ENCODE data around the gene GSTM5. TPM values are rescaled to one million over a fixed set of nuclear protein-coding genes. Genes with fewer than 3 reads are reported as not detected.

GSTM5 gene
- total and polyA plus RNA-seq, 2 of the 13 experiments (the other 11 are each of a cell fraction or from before 2014, with no cell fraction given), result not detected

- TF ChIP-seq TAF1 (CRISPR knock-in tag; IDR thresholded peaks at IDR 0.05), result peak; percentile 52; the same call in 1 of the 2 replicates
- TF ChIP-seq SETDB1 (CRISPR knock-in tag; IDR thresholded peaks at IDR 0.05; ENCODE audit: borderline replicate concordance), result no peak
- peak in 1 of 2 experiments; percentile 0; a peak in 1 of 4 replicates for TF ChIP-seq ATF4 (CRISPR knock-in tag; IDR thresholded peaks at IDR 0.05)
- no peak for TF ChIP-seq NFE2L2 (IDR thresholded peaks at IDR 0.05; ENCODE audit: low read length)
- TF ChIP-seq ZNF260 (CRISPR knock-in tag; IDR thresholded peaks at IDR 0.05; ENCODE audit: borderline replicate concordance, low read depth), result no peak
- TF ChIP-seq EZH2 (conservative IDR thresholded peaks at IDR 0.05; ENCODE audit: low read depth, low read length), result no peak
- TF ChIP-seq ZNF44 (CRISPR knock-in tag; IDR thresholded peaks at IDR 0.05), result no peak
- TF ChIP-seq FOXK1 (CRISPR knock-in tag; IDR thresholded peaks at IDR 0.05; ENCODE audit: borderline replicate concordance, low read depth), result 0 out of 2 replicates have a peak, but pooled peaks have one; percentile 23
- TF ChIP-seq ZNF609 (CRISPR knock-in tag; IDR thresholded peaks at IDR 0.05; ENCODE audit: borderline replicate concordance), result no peak
- peak; percentile 81 for TF ChIP-seq ZNF224 (CRISPR knock-in tag; IDR thresholded peaks at IDR 0.05)
- TF ChIP-seq ZNF550 (CRISPR knock-in tag; IDR thresholded peaks at IDR 0.05; ENCODE audit: borderline replicate concordance), result no peak
- 0 out of 2 replicates have a peak, but pooled peaks have one; percentile 47 for TF ChIP-seq ZSCAN29 (CRISPR knock-in tag; conservative IDR thresholded peaks at IDR 0.05)
- TF ChIP-seq ZNF879 (CRISPR knock-in tag; IDR thresholded peaks at IDR 0.05), result 0 out of 2 replicates have a peak, but pooled peaks have one; percentile 30
- no peak; the same call in 1 of the 2 replicates for TF ChIP-seq ZSCAN21 (CRISPR knock-in tag; IDR thresholded peaks at IDR 0.05; ENCODE audit: borderline replicate concordance)
Measured at GRCh38 chr1:109739738-109740614, 27.9 kb downstream of the GSTM5 start (continued).

Data from HepG2 (cell line).